Endothelial cell (in vitro differentiated cells): ENCODE data around the gene VANGL1. TPM values are rescaled to one million over a fixed set of nuclear protein-coding genes. Genes with fewer than 3 reads are reported as not detected.

Source experiments
- DNase-seq: peaks from one replicate; pipeline ENCODE4 v3.0.0; 2021; ENCODE audit warnings: low spot score
- H3K27ac Mint-ChIP-seq: one replicate; pipeline ENCODE4 v1.8.0; 2021; ENCODE audit warnings: mixed read lengths, inconsistent platforms; ENCODE audit not compliant: unreplicated experiment
- H3K27me3 Mint-ChIP-seq: one replicate; pipeline ENCODE4 v1.8.0; 2021; ENCODE audit warnings: mild to moderate bottlenecking, moderate library complexity, mixed read lengths, inconsistent platforms; ENCODE audit not compliant: unreplicated experiment
- H3K36me3 Mint-ChIP-seq: one replicate; pipeline ENCODE4 v1.8.0; 2021; ENCODE audit warnings: mild to moderate bottlenecking, low read depth, mixed read lengths, inconsistent platforms; ENCODE audit not compliant: unreplicated experiment
- H3K4me1 Mint-ChIP-seq: one replicate; pipeline ENCODE4 v1.8.0; 2021; ENCODE audit warnings: mild to moderate bottlenecking, mixed read lengths, inconsistent platforms; ENCODE audit not compliant: unreplicated experiment
- H3K4me3 Mint-ChIP-seq: one replicate; pipeline ENCODE4 v1.8.0; 2021; ENCODE audit warnings: mild to moderate bottlenecking, mixed read lengths, inconsistent platforms; ENCODE audit not compliant: unreplicated experiment
- H3K9me3 Mint-ChIP-seq: one replicate; pipeline ENCODE4 v1.8.0; 2021; ENCODE audit warnings: mixed read lengths, inconsistent platforms; ENCODE audit not compliant: unreplicated experiment
- total RNA-seq: library from RNA; stranded (reverse); fragmentation: NEBNext Ultra II Directional; extraction: Animal tissue kit (Norgen Biotek cat#: 25700); gene quantifications from one replicate; pipeline ENCODE4 v1.2.1, GENCODE V29; 2021; ENCODE audit not compliant: unreplicated experiment
- TF ChIP-seq, protein P1 (sequence below): fragments of 200-600 bp; sonication (generic); IDR thresholded peaks from one replicate; pipeline ENCODE4 v1.5.0; 2021; ENCODE audit warnings: antibody characterized with exemption; ENCODE audit not compliant: unreplicated experiment

VANGL1 gene
- total RNA-seq, 1 donor from 2014 or later: 14.9 TPM

DNA sequence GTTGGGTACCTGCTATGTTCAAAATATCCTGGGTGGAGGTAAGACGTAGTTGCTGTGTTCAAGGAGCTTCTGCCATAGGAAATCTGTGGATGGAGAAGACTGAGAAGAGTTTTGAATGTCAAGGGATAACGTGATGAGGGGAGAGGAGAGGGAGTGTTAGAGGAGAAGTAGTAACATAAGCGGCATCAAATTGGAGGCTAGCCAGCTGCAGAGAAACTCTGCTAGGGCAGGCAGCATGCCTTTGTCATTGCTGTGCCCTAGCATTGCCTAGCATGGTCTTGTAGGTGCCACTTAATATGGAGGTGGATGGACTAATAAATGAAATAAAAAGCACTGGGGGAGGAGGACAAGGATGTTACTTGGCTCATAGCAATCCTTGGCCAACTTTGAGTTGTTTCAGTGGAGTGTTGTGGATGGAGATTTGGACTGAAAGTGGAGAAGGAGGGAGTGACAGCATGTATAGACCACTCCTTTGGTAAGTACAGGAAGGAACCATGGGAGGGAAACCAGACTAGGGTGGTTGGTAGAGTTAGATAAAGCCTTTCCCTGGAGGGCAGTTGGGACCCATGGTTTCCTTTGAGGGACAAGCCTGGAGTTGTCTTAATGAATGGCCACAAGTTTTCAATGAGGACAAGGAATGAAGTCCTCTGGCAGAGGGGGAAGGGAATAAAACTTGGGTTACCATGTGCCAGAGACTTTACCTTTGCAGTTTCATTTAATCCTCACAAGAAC is 6.3 kb downstream of the VANGL1 start:
- peaks cover under 1% of the 10 kb centered on the region for H3K27me3 Mint-ChIP-seq
- H3K27ac Mint-ChIP-seq: no peak overlapping the region
- H3K4me1 Mint-ChIP-seq: peaks cover 6% of the 10 kb centered on the region
- TF ChIP-seq, protein P1, sequence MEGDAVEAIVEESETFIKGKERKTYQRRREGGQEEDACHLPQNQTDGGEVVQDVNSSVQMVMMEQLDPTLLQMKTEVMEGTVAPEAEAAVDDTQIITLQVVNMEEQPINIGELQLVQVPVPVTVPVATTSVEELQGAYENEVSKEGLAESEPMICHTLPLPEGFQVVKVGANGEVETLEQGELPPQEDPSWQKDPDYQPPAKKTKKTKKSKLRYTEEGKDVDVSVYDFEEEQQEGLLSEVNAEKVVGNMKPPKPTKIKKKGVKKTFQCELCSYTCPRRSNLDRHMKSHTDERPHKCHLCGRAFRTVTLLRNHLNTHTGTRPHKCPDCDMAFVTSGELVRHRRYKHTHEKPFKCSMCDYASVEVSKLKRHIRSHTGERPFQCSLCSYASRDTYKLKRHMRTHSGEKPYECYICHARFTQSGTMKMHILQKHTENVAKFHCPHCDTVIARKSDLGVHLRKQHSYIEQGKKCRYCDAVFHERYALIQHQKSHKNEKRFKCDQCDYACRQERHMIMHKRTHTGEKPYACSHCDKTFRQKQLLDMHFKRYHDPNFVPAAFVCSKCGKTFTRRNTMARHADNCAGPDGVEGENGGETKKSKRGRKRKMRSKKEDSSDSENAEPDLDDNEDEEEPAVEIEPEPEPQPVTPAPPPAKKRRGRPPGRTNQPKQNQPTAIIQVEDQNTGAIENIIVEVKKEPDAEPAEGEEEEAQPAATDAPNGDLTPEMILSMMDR: no peak
- H3K36me3 Mint-ChIP-seq: peaks cover 4% of the 10 kb centered on the region
- no peak overlapping the region for H3K4me3 Mint-ChIP-seq
- H3K9me3 Mint-ChIP-seq: no peaks in the 10 kb centered on the region
- no peak for DNase-seq

DNA sequence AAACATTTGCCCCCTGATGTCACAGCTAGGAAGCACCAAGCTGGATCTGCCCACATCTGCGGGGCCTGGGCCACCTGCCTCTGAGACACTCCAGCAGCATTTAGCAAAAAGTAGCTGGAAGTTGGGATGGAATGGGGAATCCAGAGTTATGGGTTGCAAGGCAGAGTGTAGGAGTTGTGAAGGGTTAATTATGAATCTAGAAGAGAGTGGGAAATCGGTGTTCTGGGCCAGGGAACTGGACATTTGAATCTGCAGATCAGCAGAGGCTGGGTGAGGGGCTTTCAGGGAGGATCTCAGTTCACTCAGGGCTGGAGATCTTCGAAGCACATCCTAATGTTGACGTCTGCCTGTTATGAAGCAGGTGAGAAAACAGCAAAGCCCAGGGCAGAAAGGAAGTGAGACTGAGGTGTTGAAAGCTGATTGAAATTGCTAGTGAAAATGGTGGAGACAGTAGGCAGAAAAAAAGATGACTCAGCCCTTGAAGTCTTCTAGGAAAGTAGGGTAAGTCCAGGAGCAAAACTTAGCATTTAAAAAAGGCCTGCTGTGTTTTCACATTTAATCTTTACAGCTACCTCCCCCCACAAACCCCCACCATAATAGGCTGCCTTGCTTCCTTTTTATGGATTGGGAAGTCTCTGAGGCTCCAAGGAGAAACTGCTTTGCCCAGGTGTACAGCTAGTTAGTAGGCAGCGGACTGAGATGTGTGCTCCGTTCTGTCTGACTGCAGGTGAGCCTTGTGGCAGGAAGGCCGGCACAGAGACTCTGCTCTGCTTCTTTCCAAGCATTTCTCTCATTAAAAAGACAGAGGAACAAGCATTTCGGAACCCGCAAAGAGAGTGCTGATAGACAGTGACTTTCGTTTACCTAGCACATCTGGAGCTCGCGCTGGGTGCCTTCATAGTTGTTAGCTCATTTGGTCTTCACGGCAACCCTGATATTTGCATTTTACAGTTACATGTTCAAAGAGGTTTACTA is 7.2 kb downstream of the VANGL1 start:
- Mint-ChIP-seq H3K27me3 (no peaks in the 10 kb centered on the region), H3K4me1 (peaks cover 6% of the 10 kb centered on the region), H3K9me3 (no peaks in the 10 kb centered on the region), H3K27ac (peak overlapping the region; percentile 45), H3K4me3 (no peak overlapping the region), H3K36me3 (no peaks in the 10 kb centered on the region)
- DNase-seq: no peak
- TF ChIP-seq, protein P1: no peak

DNA sequence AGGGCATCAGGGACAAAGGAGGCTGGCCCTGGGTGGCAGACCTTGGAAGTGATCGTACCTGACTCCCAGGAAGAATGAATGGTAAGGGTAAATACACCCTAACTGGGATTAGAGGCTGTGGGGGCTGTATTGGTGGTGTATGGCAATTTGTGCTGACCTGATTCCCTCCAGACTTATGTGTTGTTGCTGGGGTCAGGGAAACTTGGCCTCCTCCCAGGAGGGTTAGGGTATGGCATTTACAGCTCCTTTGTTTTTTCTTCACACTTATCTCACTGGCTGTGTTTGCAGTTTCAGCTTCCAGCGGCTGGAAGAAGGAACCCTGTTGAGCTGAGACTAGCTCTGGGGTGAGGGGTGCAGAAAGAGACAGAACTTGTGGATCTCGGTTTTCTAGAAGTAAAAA is 8.2 kb downstream of the VANGL1 start:
- Mint-ChIP-seq H3K27ac (peak overlapping the region; percentile 68), H3K4me3 (no peak overlapping the region)

DNA sequence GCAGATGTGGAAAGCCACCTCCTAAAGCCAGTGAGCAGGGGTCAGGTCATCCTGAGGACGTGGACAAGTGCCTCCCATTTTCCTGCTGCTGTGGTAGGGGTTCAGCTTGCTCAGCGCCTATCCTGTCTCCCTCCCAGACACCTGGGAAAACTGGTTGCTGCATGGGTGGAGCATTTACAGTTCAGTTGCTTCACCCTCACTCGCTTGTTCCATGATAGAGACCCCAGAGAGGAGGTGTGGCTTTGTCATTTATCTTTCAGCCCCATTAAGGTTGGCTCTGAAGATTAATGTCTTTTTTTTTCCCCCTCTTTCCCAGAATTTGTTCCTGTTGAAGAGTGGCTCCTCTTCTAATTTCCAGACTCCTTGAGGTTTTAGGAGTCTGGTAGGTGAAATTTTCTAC is 9.2 kb downstream of the VANGL1 start:
- no peaks in the 10 kb centered on the region for H3K36me3 Mint-ChIP-seq
- H3K9me3 Mint-ChIP-seq: no peaks in the 10 kb centered on the region
- H3K4me3 Mint-ChIP-seq: no peak overlapping the region
- H3K27ac Mint-ChIP-seq: no peak overlapping the region
- DNase-seq: no peak
- H3K4me1 Mint-ChIP-seq: peaks cover 19% of the 10 kb centered on the region
- H3K27me3 Mint-ChIP-seq: no peaks in the 10 kb centered on the region
- TF ChIP-seq, protein P1: no peak

More for the DNA sequence above, 8.2 kb downstream of the VANGL1 start:
- Mint-ChIP-seq H3K9me3 (no peaks in the 10 kb centered on the region), H3K36me3 (no peaks in the 10 kb centered on the region), H3K4me1 (peaks cover 14% of the 10 kb centered on the region), H3K27me3 (no peaks in the 10 kb centered on the region)
- DNase-seq: no peak
- TF ChIP-seq, protein P1: no peak

DNA sequence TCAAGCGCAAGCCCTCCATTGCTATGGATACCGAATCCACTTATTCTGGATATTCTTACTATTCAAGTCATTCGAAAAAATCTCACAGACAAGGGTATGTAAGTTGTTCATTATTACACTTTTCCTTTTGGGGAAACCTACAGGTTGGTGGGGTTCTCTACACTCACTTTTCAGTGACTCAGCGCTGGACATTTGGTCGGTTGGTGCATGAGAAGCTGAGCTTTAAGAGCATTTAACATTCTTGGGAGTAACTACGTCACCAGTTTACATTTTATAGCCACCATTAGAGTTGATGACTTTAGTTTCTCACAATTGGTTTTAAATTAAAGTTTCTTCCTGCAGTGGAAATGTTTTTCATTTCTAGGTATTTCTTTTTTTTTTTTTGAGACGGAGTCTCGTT is 9.6 kb downstream of the VANGL1 start:
- no peaks in the 10 kb centered on the region for H3K27me3 Mint-ChIP-seq
- peaks cover 23% of the 10 kb centered on the region for H3K4me1 Mint-ChIP-seq
- no peak for DNase-seq

More for the DNA sequence above, 9.6 kb downstream of the VANGL1 start:
- TF ChIP-seq, protein P1: no peak
- Mint-ChIP-seq H3K4me3 (no peak overlapping the region), H3K36me3 (no peaks in the 10 kb centered on the region), H3K27ac (no peak overlapping the region), H3K9me3 (no peaks in the 10 kb centered on the region)
